GM12872 (cell line): ENCODE results near the gene TCHHL1.

ENCODE experiments used
- CTCF ChIP-seq: IDR thresholded peaks from 3 replicates; pipeline ENCODE4 v1.5.1; 2011; ENCODE audit warnings: low read depth, mild to moderate bottlenecking, low read length, moderate library complexity; ENCODE audit not compliant: insufficient read depth

TCHHL1 gene

GRCh38 chr1:152078831-152079441 is 9.9 kb downstream of the TCHHL1 start:
- no peak for TF ChIP-seq CTCF

- TF ChIP-seq CTCF: no peak
Measured at GRCh38 chr1:152072311-152072710, 16.6 kb downstream of the TCHHL1 start.

DNA sequence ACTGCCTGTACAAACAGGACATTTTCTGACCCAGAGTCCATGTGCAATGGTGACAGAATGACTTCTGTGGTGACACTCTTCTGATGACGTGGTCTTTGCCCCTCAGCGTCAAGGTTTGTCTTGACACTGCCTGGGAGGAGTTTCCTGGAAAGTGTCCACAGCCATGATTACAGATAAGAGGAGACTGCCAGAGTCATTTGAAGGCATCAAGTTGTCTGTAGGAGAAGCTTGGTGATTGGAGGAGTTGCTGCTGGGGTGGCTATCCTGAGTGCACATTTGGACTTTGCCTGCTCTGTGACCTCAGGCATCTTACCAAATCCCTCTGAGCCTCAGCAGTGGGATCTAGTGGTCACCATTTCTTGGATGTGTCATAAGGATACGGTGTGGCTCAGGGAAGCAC is 17.7 kb downstream of the TCHHL1 start:
- TF ChIP-seq CTCF: no peak

- TF ChIP-seq CTCF: no peak
Measured at GRCh38 chr1:152067929-152068328, 20.9 kb downstream of the TCHHL1 start.

DNA sequence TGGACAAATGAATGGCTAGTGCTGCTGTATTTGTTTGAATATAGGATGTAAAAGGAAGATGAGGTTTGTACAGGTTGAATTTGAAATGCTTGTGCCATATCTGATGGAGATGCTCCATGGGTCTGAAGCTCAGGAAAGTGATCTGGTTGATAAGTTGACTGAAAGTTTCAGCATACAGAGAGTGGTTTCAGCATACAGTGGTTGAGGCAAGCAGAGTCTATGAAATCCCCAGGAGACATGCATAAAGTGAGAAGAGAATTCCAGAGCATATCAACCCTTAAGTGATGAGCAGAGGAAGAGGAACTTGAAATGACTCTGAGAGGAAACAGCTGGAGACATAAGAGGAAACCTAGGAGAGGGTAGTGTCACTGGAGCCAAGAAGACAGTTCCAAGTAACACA is 21.7 kb downstream of the TCHHL1 start:
- TF ChIP-seq CTCF: no peak

DNA sequence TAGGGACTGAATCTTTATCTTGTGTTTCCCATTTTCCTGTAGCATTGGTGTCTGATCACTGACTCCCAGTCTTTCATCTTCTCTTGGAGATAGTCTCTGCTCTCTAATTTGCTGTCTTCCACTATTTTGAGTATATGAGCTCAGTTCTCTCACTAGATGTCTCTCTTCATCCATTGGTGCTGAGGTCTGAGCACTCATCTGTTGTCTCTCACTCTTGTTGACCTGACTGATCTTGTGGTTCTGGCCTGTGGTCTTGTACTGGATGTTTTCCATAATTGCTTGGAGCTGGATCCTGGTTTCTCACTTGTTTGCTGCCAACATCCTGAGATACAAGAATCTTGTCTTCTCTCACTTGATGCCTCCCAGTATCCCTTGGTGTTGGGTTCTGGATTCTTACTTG is 26.9 kb downstream of the TCHHL1 start:
- no peak for TF ChIP-seq CTCF

GRCh38 chr1:152053375-152053774 is 35.5 kb downstream of the TCHHL1 start:
- no peak for TF ChIP-seq CTCF
